Endothelial cell (in vitro differentiated cells): Measurements from ENCODE around the gene PIGX. TPM values are rescaled to one million over a fixed set of nuclear protein-coding genes. Genes with fewer than 3 reads are reported as not detected.

Source experiments
- DNase-seq: peaks from one replicate; pipeline ENCODE4 v3.0.0; 2021; ENCODE audit warnings: low spot score
- H3K27ac Mint-ChIP-seq: one replicate; pipeline ENCODE4 v1.8.0; 2021; ENCODE audit warnings: mixed read lengths, inconsistent platforms; ENCODE audit not compliant: unreplicated experiment
- H3K27me3 Mint-ChIP-seq: one replicate; pipeline ENCODE4 v1.8.0; 2021; ENCODE audit warnings: mild to moderate bottlenecking, moderate library complexity, mixed read lengths, inconsistent platforms; ENCODE audit not compliant: unreplicated experiment
- H3K36me3 Mint-ChIP-seq: one replicate; pipeline ENCODE4 v1.8.0; 2021; ENCODE audit warnings: mild to moderate bottlenecking, low read depth, mixed read lengths, inconsistent platforms; ENCODE audit not compliant: unreplicated experiment
- H3K4me1 Mint-ChIP-seq: one replicate; pipeline ENCODE4 v1.8.0; 2021; ENCODE audit warnings: mild to moderate bottlenecking, mixed read lengths, inconsistent platforms; ENCODE audit not compliant: unreplicated experiment
- H3K4me3 Mint-ChIP-seq: one replicate; pipeline ENCODE4 v1.8.0; 2021; ENCODE audit warnings: mild to moderate bottlenecking, mixed read lengths, inconsistent platforms; ENCODE audit not compliant: unreplicated experiment
- H3K9me3 Mint-ChIP-seq: one replicate; pipeline ENCODE4 v1.8.0; 2021; ENCODE audit warnings: mixed read lengths, inconsistent platforms; ENCODE audit not compliant: unreplicated experiment
- total RNA-seq: library from RNA; stranded (reverse); fragmentation: NEBNext Ultra II Directional; extraction: Animal tissue kit (Norgen Biotek cat#: 25700); gene quantifications from one replicate; pipeline ENCODE4 v1.2.1, GENCODE V29; 2021; ENCODE audit not compliant: unreplicated experiment
- TF ChIP-seq, protein P1 (sequence below): fragments of 200-600 bp; sonication (generic); IDR thresholded peaks from one replicate; pipeline ENCODE4 v1.5.0; 2021; ENCODE audit warnings: antibody characterized with exemption; ENCODE audit not compliant: unreplicated experiment

The PIGX gene
- total RNA-seq, 1 donor from 2014 or later = 35.7 TPM

DNA sequence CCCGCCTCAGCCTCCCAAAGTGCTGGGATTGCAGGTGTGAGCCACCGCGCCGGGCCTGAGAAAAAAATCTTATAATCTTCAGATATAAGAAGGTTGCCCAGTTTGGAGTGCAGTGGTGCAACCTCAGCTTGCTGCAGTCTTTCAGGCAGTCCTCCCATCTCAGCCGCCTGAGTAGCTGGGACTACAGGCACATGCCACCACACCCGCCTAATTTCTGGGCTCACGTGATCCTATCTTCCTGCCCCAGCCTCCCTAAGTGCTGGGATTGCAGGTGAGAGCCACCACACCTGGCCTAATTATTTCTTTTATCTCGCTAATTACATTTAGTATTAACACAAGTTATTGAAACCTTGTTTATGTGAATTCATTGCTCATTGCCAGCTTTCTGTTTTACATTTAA, 41.0 kb downstream of the PIGX start:
- Mint-ChIP-seq H3K4me1 (peaks cover 23% of the 10 kb centered on the region), H3K27ac (no peak overlapping the region), H3K27me3 (peaks cover 10% of the 10 kb centered on the region), H3K9me3 (peaks cover 4% of the 10 kb centered on the region), H3K4me3 (no peak overlapping the region), H3K36me3 (peaks cover 36% of the 10 kb centered on the region)
- TF ChIP-seq, protein P1, sequence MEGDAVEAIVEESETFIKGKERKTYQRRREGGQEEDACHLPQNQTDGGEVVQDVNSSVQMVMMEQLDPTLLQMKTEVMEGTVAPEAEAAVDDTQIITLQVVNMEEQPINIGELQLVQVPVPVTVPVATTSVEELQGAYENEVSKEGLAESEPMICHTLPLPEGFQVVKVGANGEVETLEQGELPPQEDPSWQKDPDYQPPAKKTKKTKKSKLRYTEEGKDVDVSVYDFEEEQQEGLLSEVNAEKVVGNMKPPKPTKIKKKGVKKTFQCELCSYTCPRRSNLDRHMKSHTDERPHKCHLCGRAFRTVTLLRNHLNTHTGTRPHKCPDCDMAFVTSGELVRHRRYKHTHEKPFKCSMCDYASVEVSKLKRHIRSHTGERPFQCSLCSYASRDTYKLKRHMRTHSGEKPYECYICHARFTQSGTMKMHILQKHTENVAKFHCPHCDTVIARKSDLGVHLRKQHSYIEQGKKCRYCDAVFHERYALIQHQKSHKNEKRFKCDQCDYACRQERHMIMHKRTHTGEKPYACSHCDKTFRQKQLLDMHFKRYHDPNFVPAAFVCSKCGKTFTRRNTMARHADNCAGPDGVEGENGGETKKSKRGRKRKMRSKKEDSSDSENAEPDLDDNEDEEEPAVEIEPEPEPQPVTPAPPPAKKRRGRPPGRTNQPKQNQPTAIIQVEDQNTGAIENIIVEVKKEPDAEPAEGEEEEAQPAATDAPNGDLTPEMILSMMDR = no peak
- DNase-seq = no peak

DNA sequence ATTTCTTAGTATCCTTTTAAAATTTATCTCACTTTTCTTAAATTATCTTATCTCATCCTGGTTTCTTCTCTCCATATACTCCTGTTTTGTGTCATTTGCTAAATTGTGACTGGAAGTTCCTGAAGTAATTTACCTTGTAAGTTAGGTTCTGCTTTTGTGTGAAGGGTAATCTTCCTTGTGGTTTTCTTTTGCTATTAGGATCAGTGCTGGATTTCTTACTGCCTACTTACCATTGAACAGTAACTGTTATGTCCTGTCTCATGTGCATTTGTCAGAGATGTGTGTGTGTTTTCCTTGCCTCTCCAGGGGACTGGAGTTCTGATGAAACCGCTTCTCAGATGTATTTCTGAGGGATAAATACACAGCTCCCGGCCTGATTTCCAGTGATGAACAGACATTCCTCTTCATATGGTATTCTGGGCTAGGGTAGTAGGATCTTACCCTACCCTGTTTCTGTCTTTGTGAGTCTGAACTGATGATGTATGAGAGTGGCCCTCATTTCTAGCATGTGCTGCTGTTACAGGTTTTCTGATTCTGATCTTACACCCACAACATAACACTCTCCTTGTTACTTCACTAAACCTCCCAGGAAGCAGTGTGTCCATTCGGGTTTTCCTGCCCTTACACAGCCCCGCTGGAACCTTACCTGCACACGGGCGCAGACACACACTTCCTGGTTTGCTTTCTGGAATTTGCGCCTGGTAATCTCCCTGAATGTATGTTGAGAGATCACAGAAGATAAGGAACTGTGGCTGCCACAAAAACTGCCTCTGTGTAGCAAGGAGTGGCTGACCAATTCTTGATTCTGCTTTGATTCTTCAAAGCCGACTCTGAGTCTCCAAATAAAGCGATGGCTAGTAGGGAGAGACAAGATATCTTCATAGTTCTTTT, 42.2 kb downstream of the PIGX start:
- Mint-ChIP-seq H3K27ac (peak overlapping the region; percentile 36), H3K36me3 (peaks cover 34% of the 10 kb centered on the region), H3K9me3 (peaks cover 4% of the 10 kb centered on the region), H3K27me3 (peaks cover 7% of the 10 kb centered on the region), H3K4me1 (peaks cover 15% of the 10 kb centered on the region), H3K4me3 (peak overlapping the region; percentile 17)
- TF ChIP-seq, protein P1 = no peak
- no peak for DNase-seq

DNA sequence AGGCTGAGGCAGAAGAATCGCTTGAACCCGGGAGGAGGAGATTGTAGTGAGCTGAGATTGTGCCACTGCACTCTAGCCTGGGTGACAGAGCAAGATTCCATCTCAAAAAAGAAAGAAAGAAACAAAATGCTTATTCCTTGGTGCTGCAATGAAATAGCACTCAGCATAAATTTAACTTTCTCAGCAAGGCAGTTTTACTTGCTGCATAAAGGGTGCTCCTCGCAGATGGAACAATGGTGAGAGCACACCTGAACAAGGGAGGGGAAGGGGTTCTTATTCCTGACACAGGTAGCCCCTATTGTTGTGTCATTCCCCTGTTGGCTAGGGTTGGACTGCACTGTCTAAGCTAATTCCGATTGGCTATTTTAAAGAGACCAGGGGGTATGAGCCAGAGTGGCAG, 44.6 kb downstream of the PIGX start:
- H3K9me3 Mint-ChIP-seq = peaks cover 4% of the 10 kb centered on the region
- peaks cover 5% of the 10 kb centered on the region for H3K27me3 Mint-ChIP-seq
- H3K4me3 Mint-ChIP-seq = peak overlapping the region; percentile 23
- peaks cover 42% of the 10 kb centered on the region for H3K36me3 Mint-ChIP-seq
- H3K4me1 Mint-ChIP-seq = peaks cover 12% of the 10 kb centered on the region
- no peak for DNase-seq
- peak overlapping the region; percentile 9 for H3K27ac Mint-ChIP-seq
- TF ChIP-seq, protein P1 = no peak

- Mint-ChIP-seq H3K9me3 (peaks cover 4% of the 10 kb centered on the region), H3K36me3 (peaks cover 47% of the 10 kb centered on the region), H3K27ac (peak overlapping the region; percentile 36)
These were observed 45.9 kb downstream of the PIGX start for GRCh38 chr3:196757876-196758739.

More at GRCh38 chr3:196757876-196758739, 45.9 kb downstream of the PIGX start:
- H3K4me1 Mint-ChIP-seq = peaks cover 14% of the 10 kb centered on the region
- peaks cover 7% of the 10 kb centered on the region for H3K27me3 Mint-ChIP-seq
- DNase-seq = no peak
- TF ChIP-seq, protein P1 = no peak
- peak overlapping the region; percentile 72 for H3K4me3 Mint-ChIP-seq
